HG02970 (cell line): ENCODE data around the gene FAM13A.

Source experiments
- ATAC-seq: cut with Tn5 transposase; IDR thresholded peaks from one replicate; pipeline ENCODE4 v1.9.1; 2021; ENCODE audit warnings: mild to moderate bottlenecking, moderate library complexity, moderate number of reproducible peaks; ENCODE audit not compliant: unreplicated experiment, low FRiP score

The FAM13A gene

DNA sequence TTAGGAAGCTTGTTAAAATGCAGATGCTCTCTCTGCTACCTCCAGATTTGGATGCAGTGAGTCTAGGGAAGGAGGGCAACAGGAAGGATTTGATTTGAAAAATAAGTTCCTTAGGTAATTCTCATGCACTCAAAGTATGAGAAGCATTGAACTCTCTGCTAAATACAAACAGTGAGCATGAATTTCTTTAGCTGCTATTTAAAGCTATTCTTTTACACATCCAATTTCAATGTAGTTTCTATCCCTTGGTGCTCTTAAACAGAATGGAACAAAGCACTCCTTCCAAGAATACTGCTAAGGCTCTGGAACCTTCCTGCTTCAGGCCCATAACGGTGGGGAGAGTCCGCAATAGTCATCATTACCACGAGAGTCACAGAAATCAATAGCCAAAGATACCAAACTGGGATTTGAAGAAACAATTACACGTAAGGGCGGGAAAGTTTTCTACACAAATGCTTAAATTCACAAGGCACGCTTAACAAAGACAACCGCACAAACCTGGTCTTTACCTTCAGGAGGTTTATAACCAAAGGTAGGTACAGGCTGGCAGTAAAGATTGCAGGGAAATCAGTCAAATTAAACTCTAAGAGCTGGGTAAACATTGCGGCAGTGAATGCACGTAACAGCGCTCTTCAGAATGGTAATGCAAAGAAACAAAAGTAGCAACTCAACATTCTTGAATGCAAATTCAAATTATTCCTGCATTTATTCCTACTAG lies 236.1 kb downstream of the FAM13A start:
- ATAC-seq, result no peak

DNA sequence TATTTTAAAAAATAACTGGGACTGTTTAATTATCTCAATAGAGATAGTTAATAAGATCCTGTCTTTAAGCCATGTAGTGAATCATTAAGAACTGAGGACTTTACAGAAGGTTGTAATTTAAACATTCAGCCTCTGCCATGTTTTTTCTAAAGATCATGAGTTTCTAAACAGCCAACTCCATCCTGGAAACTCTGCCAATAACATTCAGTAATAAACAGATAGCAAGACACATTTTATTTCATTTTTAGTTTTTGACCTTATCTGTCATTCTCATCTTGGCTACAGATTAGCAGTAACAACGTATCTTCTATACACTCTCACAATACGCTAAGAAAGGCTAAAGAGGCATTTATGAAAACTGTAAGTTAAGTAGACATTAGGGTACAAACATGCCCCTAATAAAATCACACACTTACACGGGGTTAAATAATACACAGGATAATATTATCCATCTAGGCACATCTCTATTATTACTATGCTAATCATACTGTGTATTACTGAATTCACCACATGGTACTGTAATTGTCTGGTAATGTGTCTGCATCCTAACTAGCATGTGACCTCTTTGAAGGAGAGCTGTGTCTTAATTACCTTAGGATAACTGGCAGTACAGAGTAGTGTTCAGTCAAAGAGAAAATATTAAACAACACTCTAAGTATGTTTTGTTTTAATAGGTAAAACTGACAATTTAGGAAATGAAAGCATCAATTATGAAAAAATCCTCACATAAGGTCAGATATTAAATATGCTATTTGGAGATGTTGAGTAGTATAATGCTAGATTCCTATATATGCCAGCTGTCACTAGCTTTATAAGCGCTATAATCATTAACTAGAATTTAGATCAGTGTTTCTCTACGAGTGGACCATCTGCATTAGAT lies 236.9 kb downstream of the FAM13A start:
- no peak for ATAC-seq

DNA sequence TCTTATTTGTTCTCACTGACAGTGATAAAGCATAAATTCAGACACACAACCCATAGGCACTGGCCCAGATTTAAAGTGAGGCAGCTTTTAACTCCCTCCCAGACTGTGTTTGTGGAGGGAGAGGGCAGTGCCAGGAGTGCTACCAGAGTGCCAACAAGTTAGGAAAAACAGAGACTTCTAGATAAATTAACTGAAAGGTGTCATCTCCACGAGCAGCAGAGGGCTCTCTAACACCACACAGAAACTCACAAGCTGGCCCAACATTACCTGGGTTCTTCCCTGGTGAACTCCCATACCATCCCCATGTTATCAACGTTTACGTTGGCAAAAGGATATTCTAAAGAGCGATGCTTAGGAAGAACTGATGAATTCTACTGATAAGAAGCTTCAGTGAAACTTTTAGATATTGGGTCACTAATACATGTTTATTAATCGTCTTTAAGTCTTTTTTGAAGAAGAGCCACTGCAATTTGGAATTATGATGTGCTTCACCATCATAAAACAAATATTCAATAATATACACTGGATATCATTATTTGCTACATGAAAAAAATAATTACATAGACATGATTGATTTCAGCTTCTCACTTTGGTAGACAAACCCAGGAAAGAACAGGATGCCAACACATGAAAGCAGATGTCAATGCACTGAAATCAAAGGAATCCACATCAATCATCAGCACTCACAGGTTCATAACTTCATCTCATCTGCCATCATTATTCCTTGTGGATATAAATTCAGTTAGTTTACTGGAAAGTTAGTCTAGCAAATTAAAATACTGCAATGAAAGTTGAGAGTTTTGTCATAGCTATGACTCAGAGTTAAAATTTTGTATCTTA lies 238.1 kb downstream of the FAM13A start:
- ATAC-seq, result no peak

DNA sequence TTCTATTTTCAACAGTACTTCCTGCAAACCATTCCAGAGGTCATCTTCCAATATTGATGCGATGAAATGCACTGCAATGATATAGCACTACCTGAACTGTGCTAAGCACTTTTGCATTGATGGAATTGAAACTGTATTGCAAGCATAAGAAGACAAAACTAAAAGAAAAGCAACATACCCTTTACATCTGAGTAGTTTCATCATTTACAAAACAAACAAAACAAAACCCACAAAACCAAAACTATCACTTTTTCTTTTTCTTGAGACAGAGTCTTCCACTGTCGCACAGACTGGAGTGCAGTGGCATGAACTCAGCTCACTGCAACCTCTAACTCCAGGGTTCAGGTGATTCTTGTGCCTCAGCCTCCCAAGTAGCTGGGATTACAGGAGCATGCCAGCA lies 239.2 kb downstream of the FAM13A start:
- no peak for ATAC-seq

DNA sequence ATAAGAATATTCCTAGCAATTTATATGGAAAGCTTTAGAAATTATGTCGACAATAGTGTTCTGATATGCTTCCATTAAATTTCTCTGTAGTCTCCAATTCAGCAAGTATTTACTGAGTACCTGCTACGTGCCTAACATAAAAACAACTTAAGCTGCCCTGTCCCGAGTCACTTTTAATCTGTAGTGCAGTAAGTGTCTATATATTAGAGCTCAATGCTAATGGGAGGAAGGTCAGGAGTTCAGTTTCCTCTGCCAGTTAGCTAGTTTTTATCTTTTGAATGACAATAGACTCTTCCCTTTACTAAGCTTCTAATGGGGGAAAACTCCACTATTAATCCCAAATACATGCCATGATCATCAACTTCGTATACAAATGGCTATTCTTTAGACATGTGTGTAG lies 240.6 kb downstream of the FAM13A start:
- no peak for ATAC-seq

DNA sequence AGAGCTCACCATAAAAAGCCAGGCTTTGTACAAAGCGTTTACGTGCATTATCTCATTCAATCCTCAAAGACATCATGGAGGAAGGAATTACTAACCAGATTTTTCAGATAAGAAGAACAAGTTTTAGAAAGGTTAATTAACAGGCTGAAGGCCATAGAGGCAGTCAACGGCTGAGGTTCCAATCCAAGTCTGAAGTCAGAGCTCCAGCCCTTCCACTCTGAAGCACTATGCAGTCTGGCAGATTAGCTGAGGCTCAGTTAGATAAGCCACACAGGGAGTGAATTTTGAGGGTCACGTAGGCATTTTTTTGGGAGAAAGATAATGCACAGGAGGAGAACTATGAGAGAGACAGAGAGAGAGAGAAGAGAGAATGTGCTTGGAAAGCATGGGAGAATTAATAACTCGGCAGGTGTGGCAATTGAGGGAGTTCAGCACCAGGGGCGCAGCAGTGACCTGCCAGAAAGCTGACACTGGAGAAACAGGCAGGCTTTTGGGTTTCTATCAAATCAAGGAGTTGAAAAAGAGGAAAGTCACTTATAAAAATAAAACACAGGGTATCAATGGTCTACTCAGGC lies 242.9 kb downstream of the FAM13A start:
- no peak for ATAC-seq

DNA sequence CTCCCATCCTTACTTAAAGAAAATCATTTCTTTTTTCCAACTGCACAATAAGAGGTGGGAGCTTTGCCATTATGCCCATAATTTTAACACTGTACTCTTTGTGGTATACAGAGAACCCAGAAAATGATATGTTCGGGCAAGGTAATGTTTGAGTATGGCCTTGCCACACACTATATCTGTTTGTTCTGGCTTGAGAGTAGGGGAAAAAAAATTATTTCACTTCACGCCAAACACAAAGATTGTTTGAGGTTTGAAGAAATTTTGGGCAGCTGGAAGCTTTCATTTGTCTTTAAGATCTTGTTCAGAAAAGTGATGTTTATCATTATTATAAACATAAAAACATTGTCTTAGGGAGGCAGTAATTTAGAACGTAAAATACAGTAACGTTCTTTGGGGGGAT lies 244.0 kb downstream of the FAM13A start:
- no peak for ATAC-seq

DNA sequence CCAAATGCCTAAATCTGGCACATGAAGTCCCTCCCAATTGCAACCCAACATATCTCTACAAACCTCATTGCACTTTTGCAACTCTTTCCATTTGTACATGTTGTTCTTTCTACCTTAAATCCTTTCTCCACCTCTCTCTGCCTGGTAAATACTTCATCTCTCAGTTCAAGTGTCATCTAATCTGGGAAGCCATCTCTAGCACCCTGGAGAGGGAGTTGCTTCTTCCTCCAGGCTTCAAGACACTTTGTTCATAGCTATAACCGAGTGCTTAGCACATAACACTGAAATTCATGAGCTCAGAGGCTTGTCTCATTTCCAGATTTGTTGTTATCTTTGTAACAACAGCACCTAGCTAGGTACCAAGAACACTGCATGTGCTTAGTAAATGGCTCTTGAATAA lies 244.6 kb downstream of the FAM13A start:
- ATAC-seq, result no peak

DNA sequence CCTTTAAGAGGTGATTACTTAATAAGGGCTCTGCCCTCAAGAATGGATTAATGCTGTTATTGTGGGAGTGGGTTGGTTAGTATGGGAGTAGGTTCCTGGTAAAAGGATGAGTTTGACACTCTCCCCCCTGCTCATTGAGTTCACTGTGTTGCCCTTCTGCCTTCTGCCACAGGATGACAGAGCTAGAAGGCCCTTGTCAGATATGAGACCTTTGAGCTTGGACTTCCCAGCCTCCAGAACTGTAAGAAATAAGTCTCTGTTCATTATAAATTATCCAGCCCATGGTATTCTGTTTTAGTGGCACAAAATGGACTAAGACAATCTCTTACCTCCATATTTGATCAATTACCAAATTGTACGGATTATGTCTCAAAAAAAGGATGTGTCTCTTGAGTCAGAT lies 245.1 kb downstream of the FAM13A start:
- ATAC-seq, result no peak

DNA sequence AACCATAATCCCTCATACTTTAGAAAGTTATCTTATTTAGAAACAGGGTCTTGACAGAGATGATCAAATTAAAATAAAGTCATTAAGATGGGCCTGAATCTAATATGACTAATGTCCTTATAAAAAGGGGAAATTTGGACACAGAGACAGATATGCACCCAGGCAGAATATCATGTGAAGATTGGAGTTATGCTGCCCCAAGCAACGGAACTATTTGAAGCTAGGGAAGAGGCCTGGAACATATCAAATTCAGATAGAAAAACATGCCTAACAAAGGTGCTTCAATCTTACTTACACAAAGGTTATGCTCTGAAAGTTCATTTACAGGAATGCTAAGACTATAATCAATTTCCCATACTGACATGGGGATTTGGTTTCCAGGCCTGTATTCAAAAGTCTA lies 246.7 kb downstream of the FAM13A start:
- ATAC-seq, result no peak

DNA sequence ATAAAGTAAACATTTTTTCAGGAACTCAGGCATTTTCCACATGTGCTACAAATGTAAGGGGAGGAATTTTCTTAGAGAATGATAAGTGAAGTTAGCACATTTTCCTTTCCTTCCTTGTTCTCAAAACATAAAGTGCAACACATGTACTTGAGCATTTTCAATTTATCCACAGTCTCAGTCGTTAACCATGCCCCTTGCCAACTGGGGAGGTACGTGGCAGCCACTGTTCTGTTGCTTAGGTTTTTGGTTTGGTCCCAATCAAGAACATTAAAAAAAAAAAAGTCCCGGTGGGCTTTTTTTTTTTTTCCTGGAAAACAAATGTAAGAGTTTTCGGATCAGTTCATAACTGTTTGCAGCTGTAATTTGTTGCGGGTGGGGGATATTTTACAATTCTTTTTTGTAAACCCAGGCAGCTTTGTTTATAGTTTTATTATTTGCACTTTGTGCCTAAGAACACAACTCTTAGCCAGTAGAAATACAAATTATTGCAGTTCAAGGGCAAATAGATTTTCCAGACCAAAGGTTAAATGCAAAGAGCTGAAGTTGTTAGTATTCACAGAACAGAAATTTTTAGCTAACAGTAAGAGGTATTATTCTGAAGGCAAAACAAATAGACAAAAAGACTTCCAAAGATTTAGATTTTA lies 247.3 kb downstream of the FAM13A start:
- no peak for ATAC-seq

DNA sequence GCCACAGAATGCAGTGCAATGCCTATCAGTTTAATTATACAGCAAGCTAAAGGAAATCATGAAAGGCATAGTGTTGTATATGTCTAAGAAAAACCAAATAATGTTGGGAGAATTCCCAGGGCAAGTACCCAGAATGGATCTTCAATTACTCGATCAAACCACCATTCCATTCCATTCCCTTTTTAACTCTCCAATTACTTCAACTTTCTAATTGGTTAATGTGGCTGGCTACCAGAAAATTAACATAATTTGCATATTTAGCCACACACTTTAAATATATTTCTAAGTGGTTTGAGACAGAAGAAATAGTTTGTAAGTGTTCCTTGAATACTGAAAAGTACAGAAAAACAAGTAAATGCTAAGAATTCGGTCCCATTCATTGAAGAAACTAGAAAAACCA lies 247.9 kb downstream of the FAM13A start:
- no peak for ATAC-seq

DNA sequence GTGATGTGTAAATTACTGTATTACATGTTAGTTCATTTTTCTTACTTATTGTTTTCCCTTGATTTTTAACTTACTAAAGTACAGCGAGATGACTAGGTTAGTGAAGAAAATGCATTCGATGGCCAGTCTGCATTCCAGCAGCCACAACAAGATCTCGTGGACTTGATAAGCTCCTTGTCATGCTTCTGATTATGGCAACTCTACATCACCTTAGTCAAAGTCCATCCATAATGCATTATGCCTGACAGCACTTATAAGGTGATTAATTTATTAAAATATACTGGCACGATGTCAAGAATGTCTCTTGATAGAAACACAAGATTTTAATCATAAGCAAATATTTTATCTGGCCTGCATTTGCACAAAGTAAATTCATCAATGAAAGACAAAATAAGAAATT lies 249.5 kb downstream of the FAM13A start:
- no peak for ATAC-seq

DNA sequence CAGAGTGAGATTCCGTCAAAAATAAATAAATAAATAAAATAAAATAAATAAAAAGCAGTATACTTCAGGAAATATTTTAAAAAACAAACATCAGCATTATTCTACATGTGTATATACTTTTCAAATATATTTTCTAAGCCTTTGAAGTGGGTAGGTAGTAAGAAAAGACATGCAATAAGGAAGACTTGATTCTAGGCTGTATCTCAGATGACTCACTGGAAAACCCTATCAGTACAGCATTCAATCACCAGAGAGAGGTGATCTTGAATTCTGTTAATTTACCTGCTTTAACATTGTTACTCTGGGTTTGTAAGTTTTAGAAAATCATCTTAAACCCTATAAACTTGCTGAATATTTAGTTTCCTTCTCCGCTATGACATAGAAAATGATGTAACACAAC lies 252.8 kb downstream of the FAM13A start:
- no peak for ATAC-seq

DNA sequence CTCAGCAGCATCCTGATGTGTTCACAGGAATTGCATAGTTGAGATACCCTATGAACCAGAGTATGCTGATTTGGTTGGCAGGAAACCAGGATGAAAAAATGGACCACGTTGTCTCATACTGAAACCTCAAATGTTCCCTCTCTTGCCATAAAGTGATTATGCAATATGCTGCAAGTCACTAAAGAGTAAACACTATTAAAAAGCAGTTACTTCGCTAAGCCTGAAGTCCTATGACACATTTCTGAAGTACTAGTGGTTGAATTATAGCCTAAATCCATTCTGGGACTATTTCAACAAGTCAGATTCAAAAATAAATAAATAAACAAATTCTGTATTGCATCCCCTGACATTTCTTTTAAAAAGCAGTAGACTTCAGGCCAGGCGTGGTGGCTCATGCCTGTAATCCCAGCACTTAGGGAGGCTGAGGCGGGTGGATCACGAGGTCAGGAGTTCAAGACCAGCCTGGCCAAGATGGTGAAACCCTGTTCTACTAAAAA lies 253.3 kb downstream of the FAM13A start:
- no peak for ATAC-seq

DNA sequence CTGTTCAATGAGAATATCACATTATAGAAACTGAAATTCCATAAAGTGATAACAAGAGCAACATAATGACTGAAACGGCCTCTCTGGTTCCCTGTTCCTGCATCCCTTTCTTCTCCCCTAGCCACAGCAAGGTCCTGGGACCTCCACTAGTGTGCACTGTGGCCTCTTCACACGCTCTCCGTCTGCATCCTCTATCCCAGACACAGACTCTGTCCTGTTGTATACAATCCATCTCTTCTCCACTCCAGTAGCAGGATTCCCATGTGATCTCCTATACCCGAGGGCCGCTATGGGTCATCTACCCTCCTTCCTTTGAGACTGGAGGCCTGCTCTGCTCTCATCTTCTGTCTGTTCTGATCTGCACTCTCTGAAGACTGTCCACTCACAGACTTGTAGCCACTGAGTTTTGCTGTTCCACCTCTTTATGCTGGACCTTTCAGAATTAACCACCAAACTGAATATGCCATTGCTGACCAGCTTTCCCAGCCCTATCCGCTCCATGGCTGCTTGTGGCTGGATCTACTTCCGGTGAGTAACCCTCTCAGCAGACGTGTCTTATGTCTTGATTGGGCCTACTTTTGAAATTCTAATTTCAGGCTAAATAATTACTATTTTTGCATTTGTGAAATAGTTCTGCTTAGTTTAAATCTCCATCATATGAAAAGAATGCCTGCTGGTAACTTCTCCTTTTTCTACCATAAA lies 254.2 kb downstream of the FAM13A start:
- ATAC-seq, result no peak

DNA sequence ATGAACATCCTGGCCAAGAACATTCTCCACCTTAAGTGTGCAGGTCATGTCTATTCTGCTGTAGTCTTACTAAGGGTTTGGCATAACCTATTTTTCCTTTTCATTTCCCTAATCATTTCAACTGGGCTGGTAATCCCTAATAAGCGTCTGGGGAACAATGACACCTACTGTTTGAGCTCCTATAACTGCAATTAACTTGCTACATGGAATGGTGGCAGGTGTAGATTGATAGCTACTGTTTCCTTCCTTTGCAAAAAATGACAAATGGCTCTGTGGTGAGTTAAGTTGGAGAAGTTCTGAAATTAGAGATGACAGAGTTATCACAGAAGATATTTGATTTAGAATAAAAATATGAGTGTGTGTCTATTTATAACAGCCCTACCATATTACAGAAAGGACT lies 254.8 kb downstream of the FAM13A start:
- ATAC-seq, result no peak

DNA sequence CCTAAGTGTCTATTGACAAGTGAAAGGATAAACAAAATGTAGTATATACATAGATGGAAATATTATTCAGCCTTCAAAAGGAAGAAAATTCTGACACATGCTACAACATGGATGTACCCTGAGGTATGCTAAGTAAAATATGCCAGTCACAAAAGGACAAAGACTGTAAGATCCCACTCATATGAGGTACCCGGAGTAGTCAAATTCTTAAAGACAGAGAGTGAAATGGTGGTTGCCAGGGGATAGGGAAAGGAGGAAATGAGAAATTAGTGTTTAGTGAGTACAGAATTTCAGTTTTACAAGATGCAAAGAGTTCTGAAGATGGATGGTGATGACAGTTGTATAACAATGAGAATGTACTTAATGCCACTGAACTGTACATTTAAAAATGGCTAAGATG lies 257.1 kb downstream of the FAM13A start:
- ATAC-seq, result no peak

DNA sequence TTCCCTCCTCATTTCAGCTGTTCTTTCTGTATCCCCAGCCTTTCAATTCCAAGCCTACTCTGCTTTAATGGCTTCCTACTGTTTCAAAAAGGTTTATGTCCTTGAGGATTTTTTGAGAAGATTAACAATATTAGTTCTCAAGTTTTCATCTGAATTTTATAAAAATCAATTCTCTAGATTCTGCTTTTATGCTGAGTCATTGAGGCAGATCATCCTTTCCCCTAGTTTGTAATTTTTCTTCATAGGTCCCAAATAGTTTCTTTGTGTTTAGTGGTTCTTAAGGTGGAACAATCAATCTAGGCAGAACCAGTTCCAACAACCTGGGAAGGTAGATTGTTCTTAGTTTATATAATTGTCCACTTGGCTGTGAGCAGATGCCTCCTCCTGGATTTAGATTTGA lies 259.3 kb downstream of the FAM13A start:
- ATAC-seq, result no peak
